BLaER1 (cell line): Measurements from ENCODE around the gene CARS2.

Experiments used
- H3K27ac ChIP-seq: shearing (Covaris generic); formaldehyde crosslinking; 2 replicates; pipeline ENCODE4 v1.8.1; 2022
- H3K27me3 ChIP-seq: shearing (Covaris generic); formaldehyde crosslinking; 2 replicates; pipeline ENCODE4 v1.8.1; 2022
- H3K36me3 ChIP-seq: shearing (Covaris generic); formaldehyde crosslinking; 2 replicates; pipeline ENCODE4 v1.8.1; 2022
- H3K4me1 ChIP-seq: shearing (Covaris generic); formaldehyde crosslinking; 2 replicates; pipeline ENCODE4 v1.8.1; 2022
- H3K4me2 ChIP-seq: shearing (Covaris generic); formaldehyde crosslinking; 2 replicates; pipeline ENCODE4 v1.8.1; 2022
- H3K4me3 ChIP-seq: shearing (Covaris generic); formaldehyde crosslinking; 2 replicates; pipeline ENCODE4 v1.8.1; 2022
- H3K9ac ChIP-seq: shearing (Covaris generic); formaldehyde crosslinking; 2 replicates; pipeline ENCODE4 v1.8.1; 2022
- H3K9me3 ChIP-seq: shearing (Covaris generic); formaldehyde crosslinking; 2 replicates; pipeline ENCODE4 v1.8.1; 2022
- H4K20me1 ChIP-seq: shearing (Covaris generic); formaldehyde crosslinking; 2 replicates; pipeline ENCODE4 v1.8.1; 2022
- Cebpa-rat ChIP-seq: shearing (Covaris generic); IDR thresholded peaks from 2 replicates; pipeline ENCODE4 v1.8.1; 2022

CARS2 gene

GRCh38 chr13:110648146-110648819, 57.6 kb downstream of the CARS2 start:
- H3K27ac ChIP-seq = no peak overlapping the region
- H3K4me2 ChIP-seq = peak overlapping the region; percentile 43
- peaks cover 59% of the 10 kb centered on the region for H3K4me1 ChIP-seq
- H3K27me3 ChIP-seq = no peaks in the 10 kb centered on the region
- no peak for TF ChIP-seq Cebpa-rat
- peaks cover 86% of the 10 kb centered on the region for H3K36me3 ChIP-seq
- peaks cover 61% of the 10 kb centered on the region for H4K20me1 ChIP-seq
- H3K4me3 ChIP-seq = no peak overlapping the region
- H3K9me3 ChIP-seq = no peaks in the 10 kb centered on the region
- H3K9ac ChIP-seq = peak overlapping the region; percentile 6; the same call in 1 of the 2 replicates

DNA sequence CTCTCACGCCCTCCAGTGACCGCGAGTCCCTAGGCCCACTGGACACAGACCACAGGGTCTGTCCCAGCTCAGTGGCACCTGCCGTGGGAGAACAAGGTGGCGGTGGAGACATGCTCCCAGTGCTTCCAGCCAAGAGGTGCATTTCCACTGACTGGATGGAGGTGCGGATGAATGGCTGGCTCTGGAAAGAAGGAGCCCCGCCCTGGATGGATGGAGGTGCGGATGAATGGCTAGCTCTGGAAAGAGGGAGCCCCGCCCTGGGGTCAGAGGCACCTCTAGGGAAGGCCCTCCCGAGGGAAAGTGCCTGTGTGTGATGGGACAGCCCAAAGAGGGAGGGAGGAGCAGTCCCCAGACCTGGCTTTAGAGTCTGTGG, 58.6 kb downstream of the CARS2 start:
- H3K4me2 ChIP-seq = peak overlapping the region; percentile 43
- H3K27ac ChIP-seq = 0 out of 2 replicates have a peak overlapping the region, but pooled peaks have one; percentile 22
- H3K4me1 ChIP-seq = peaks cover 54% of the 10 kb centered on the region
- no peak overlapping the region for H3K4me3 ChIP-seq
- peaks cover 88% of the 10 kb centered on the region for H3K36me3 ChIP-seq
- no peak for TF ChIP-seq Cebpa-rat
- peaks cover 58% of the 10 kb centered on the region for H4K20me1 ChIP-seq
- no peak overlapping the region for H3K9ac ChIP-seq
- no peaks in the 10 kb centered on the region for H3K9me3 ChIP-seq
- no peaks in the 10 kb centered on the region for H3K27me3 ChIP-seq

DNA sequence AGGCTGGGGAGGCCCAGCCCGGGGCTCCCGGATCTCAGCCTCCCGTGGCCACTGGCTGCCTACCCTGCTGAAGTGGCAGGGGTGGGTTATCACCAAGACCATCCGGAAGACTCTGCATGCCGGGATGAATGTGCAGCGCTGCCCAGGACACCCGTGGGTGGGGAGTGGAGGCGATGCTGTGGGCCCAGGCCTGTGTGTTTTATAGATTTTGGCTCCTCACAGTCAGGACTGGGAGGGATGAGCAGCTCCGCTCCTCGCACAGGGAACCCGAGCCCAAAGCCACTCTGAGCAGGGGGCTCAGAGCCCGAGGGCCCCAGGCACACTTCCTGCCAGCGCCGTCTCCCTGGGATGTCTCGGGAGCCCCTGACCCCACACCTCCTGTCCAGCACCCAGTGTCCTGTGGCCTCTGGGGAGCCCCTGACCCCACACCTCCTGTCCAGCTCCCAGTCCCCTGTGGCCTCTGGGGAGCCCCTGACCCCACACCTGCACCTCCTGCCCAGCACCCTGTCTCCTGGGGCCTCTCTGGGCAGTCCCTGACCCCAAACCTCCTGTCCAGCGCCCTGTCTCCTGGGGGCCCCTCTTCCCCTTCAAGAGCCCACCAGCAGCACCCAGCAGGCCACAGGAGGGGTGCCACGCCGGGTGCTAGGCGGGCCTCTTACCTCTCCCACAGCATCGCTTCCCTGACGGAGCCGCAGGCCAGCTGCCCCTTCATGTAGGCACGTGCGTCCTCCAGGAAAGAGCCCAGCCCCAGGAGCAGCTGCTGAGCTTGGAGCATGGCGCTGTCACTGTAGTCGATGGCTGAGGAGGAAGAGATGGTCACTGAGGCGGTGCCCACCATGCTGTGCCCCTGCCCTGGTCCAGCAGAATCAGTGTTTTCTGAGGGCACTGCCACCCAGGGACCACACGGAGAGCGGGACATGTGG, 59.2 kb downstream of the CARS2 start:
- no peak overlapping the region for H3K4me3 ChIP-seq
- H4K20me1 ChIP-seq = peaks cover 53% of the 10 kb centered on the region
- peaks cover 90% of the 10 kb centered on the region for H3K36me3 ChIP-seq
- no peaks in the 10 kb centered on the region for H3K9me3 ChIP-seq
- H3K27me3 ChIP-seq = no peaks in the 10 kb centered on the region
- peak overlapping the region; percentile 41; the same call in 1 of the 2 replicates for H3K27ac ChIP-seq
- H3K4me1 ChIP-seq = peaks cover 49% of the 10 kb centered on the region
- no peak overlapping the region for H3K9ac ChIP-seq
- no peak overlapping the region for H3K4me2 ChIP-seq
- TF ChIP-seq Cebpa-rat = no peak

- Histone ChIP-seq H3K9ac (no peak overlapping the region), H4K20me1 (peaks cover 51% of the 10 kb centered on the region), H3K36me3 (peaks cover 89% of the 10 kb centered on the region), H3K4me2 (peak overlapping the region; percentile 57), H3K9me3 (no peaks in the 10 kb centered on the region), H3K4me1 (peaks cover 53% of the 10 kb centered on the region), H3K27me3 (no peaks in the 10 kb centered on the region), H3K4me3 (no peak overlapping the region), H3K27ac (no peak overlapping the region)
- TF ChIP-seq Cebpa-rat = no peak
Observed at GRCh38 chr13:110645750-110646149, 60.2 kb downstream of the CARS2 start.

- Histone ChIP-seq H3K27me3 (no peaks in the 10 kb centered on the region), H3K9ac (no peak overlapping the region), H3K4me3 (no peak overlapping the region), H3K9me3 (no peaks in the 10 kb centered on the region), H3K4me1 (peaks cover 61% of the 10 kb centered on the region), H3K27ac (no peak overlapping the region), H3K4me2 (peak overlapping the region; percentile 57), H3K36me3 (peaks cover 89% of the 10 kb centered on the region), H4K20me1 (peaks cover 54% of the 10 kb centered on the region)
- TF ChIP-seq Cebpa-rat = no peak
Observed at GRCh38 chr13:110644892-110645521, 60.9 kb downstream of the CARS2 start.

GRCh38 chr13:110643768-110644421, 62.0 kb downstream of the CARS2 start:
- Histone ChIP-seq H4K20me1 (peaks cover 65% of the 10 kb centered on the region), H3K36me3 (peaks cover 89% of the 10 kb centered on the region), H3K4me2 (no peak overlapping the region), H3K27ac (no peak overlapping the region), H3K27me3 (no peaks in the 10 kb centered on the region), H3K4me1 (peaks cover 54% of the 10 kb centered on the region), H3K4me3 (no peak overlapping the region), H3K9me3 (no peaks in the 10 kb centered on the region), H3K9ac (no peak overlapping the region)
- no peak for TF ChIP-seq Cebpa-rat

GRCh38 chr13:110643324-110643723, 62.6 kb downstream of the CARS2 start:
- peaks cover 70% of the 10 kb centered on the region for H4K20me1 ChIP-seq
- no peak overlapping the region for H3K9ac ChIP-seq
- H3K27me3 ChIP-seq = no peaks in the 10 kb centered on the region
- H3K4me2 ChIP-seq = no peak overlapping the region
- H3K27ac ChIP-seq = no peak overlapping the region
- peaks cover 49% of the 10 kb centered on the region for H3K4me1 ChIP-seq
- H3K4me3 ChIP-seq = no peak overlapping the region
- H3K9me3 ChIP-seq = no peaks in the 10 kb centered on the region
- no peak for TF ChIP-seq Cebpa-rat
- peaks cover 90% of the 10 kb centered on the region for H3K36me3 ChIP-seq

DNA sequence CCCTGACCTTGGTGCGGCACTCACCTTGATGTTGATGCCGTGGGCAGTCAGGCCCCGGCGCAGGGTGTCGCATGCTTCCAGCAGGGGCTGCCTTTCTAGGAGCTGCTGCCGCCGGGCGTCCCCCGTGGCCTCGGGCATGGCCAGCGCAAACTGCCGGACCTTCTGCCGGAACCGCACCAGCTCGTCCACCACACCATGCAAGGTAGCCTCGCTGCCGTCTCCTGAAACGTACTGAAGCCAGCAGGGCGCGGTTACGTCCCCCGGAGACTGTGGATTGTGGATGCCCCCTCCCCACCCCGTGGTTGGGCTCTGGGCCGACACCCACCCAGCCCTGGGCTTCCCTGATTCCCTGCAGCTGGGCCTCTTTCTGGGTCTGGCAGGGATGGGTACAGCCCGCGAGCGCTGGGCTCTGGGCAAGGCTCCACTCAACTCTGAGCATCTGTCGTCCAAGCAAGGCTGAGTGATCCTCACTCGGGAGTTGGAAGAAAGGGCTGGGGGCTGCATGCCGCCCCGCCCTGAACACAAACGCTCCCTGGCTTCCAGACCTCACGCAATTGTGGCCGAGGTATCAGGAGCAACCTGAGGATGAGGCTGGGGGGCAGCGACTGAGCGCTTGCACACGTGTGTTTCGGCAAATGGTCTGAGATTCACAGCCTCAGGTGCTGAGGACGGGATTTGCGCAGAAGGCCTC, 63.5 kb downstream of the CARS2 start:
- Histone ChIP-seq H4K20me1 (peaks cover 70% of the 10 kb centered on the region), H3K27ac (no peak overlapping the region), H3K27me3 (no peaks in the 10 kb centered on the region), H3K9ac (no peak overlapping the region), H3K4me3 (no peak overlapping the region), H3K4me1 (peaks cover 40% of the 10 kb centered on the region), H3K4me2 (no peak overlapping the region), H3K9me3 (no peaks in the 10 kb centered on the region), H3K36me3 (peaks cover 97% of the 10 kb centered on the region)
- no peak for TF ChIP-seq Cebpa-rat
